ENCODE results near the gene SRXN1. TPM values are rescaled to one million over a fixed set of nuclear protein-coding genes. Genes with fewer than 3 reads are reported as not detected.
A peak's percentile ranks its signal among the peaks of the same experiment; 100 is the strongest.

Gene SRXN1
- total and polyA plus RNA-seq, 9 of the 15 experiments (the other 6 are each of a cell fraction or from before 2014, with no cell fraction given) = 6.8 to 36.4 (median 21.6) TPM

GRCh38 chr20:675453-676314 lies 22.7 kb upstream of the SRXN1 start, which contains the start of gene SCRT2 (continued):
- TF ChIP-seq MEIS2 (IDR thresholded peaks at IDR 0.05; ENCODE audit: partially characterized antibody) = no peak
- no peak for TF ChIP-seq DIDO1 (tag; IDR thresholded peaks at IDR 0.05; ENCODE audit: low read depth)
- TF ChIP-seq, protein P1, sequence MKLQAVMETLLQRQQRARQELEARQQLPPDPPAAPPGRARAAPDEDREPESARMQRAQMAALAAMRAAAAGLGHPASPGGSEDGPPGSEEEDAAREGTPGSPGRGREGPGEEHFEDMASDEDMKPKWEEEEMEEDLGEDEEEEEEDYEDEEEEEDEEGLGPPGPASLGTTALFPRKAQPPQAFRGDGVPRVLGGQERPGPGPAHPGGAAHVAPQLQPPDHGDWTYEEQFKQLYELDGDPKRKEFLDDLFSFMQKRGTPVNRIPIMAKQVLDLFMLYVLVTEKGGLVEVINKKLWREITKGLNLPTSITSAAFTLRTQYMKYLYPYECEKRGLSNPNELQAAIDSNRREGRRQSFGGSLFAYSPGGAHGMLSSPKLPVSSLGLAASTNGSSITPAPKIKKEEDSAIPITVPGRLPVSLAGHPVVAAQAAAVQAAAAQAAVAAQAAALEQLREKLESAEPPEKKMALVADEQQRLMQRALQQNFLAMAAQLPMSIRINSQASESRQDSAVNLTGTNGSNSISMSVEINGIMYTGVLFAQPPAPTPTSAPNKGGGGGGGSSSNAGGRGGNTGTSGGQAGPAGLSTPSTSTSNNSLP (IDR thresholded peaks at IDR 0.05; ENCODE audit: borderline replicate concordance, low read depth, low read length) = no peak
- no peak for TF ChIP-seq KAT2B (IDR thresholded peaks at IDR 0.05; ENCODE audit: low read depth, low read length)
- no peak for TF ChIP-seq ZNF57 (CRISPR knock-in tag; IDR thresholded peaks at IDR 0.05)
- TF ChIP-seq, protein P2, sequence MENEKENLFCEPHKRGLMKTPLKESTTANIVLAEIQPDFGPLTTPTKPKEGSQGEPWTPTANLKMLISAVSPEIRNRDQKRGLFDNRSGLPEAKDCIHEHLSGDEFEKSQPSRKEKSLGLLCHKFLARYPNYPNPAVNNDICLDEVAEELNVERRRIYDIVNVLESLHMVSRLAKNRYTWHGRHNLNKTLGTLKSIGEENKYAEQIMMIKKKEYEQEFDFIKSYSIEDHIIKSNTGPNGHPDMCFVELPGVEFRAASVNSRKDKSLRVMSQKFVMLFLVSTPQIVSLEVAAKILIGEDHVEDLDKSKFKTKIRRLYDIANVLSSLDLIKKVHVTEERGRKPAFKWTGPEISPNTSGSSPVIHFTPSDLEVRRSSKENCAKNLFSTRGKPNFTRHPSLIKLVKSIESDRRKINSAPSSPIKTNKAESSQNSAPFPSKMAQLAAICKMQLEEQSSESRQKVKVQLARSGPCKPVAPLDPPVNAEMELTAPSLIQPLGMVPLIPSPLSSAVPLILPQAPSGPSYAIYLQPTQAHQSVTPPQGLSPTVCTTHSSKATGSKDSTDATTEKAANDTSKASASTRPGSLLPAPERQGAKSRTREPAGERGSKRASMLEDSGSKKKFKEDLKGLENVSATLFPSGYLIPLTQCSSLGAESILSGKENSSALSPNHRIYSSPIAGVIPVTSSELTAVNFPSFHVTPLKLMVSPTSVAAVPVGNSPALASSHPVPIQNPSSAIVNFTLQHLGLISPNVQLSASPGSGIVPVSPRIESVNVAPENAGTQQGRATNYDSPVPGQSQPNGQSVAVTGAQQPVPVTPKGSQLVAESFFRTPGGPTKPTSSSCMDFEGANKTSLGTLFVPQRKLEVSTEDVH (IDR thresholded peaks at IDR 0.05; ENCODE audit: low read depth, partially characterized antibody) = no peak
- peak; percentile 48 for TF ChIP-seq ARHGAP35 (IDR thresholded peaks at IDR 0.05; ENCODE audit: partially characterized antibody)
- peak; percentile 85; the same call in 1 of the 2 replicates for TF ChIP-seq GATAD2B (IDR thresholded peaks at IDR 0.05; ENCODE audit: borderline replicate concordance)
- no peak for TF ChIP-seq FOXJ2 (tag; IDR thresholded peaks at IDR 0.05)
- no peak for TF ChIP-seq CHD2 (IDR thresholded peaks at IDR 0.05; ENCODE audit: low read depth, low read length)
- no peak for TF ChIP-seq STAT5B (CRISPR knock-in tag; IDR thresholded peaks at IDR 0.05)
- TF ChIP-seq HOXB6 (CRISPR knock-in tag; IDR thresholded peaks at IDR 0.05; ENCODE audit: borderline replicate concordance) = no peak
- TF ChIP-seq, protein P3, sequence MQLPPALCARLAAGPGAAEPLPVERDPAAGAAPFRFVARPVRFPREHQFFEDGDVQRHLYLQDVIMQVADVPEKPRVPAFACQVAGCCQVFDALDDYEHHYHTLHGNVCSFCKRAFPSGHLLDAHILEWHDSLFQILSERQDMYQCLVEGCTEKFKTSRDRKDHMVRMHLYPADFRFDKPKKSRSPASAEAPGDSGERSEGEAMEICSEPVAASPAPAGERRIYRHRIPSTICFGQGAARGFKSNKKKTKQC (CRISPR knock-in tag; IDR thresholded peaks at IDR 0.05) = peak; percentile 95
- TF ChIP-seq DNMT1 (IDR thresholded peaks at IDR 0.05) = no peak
- no peak for TF ChIP-seq ZEB2 (IDR thresholded peaks at IDR 0.05)
- no peak for TF ChIP-seq WHSC1 (IDR thresholded peaks at IDR 0.05; ENCODE audit: low read length)
- TF ChIP-seq RBM22 (IDR thresholded peaks at IDR 0.05; ENCODE audit: low read depth, low read length, poor library complexity, severe bottlenecking) = no peak
- TF ChIP-seq TFAM (CRISPR knock-in tag; conservative IDR thresholded peaks at IDR 0.05) = no peak
- no peak for TF ChIP-seq FUS (optimal IDR thresholded peaks at IDR 0.05; ENCODE audit: low read depth, low read length)
- TF ChIP-seq CGGBP1 (CRISPR knock-in tag; IDR thresholded peaks at IDR 0.05) = no peak
- TF ChIP-seq SMAD2 (IDR thresholded peaks at IDR 0.05; ENCODE audit: low read depth, low read length) = no peak

All from K562 (cell line).